ENCODE measurements around the gene PADI2.

Gene PADI2

DNA sequence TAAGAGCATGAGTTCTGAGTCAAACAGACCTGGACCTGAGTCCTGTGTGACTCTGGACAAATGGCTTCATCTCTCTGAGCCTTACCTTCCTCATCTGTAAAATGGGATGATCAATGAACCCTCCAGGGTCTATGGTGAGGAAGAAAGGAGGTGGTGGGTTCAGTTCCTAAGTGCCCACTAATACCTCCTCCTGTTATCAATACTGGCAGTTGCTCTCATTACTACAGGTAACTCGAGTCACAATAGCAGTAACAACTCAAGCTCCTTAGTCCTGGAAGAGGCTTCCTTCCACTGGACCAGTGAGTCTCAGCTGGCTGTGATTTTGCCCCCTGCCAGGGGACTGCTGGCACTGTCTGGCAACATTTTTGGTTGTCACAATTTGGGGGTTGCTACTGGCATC is 2.6 kb downstream of the PADI2 start:
- DNase-seq (ENCODE audit: low read depth in 4 of 4, low spot score in 1 of 4): no peak

DNA sequence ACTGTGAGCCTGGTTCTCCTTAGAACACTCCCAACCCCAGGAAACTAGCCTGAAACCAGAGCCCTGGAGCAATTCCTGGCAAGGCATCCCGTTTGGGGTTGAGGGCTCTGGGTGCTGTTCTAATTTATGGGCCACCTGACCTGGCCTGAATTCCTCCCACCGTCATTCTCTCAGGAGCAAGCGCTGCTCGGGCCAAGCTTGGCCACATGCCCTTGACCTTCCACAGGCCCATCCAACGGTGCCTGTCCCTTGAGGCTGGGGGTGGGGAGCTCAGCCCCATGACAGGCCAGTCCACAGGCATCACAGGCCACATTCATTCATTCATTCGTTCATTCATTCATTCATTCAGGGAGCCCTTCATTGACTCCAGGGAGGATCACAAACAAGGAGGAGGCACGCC is 5.3 kb downstream of the PADI2 start:
- no peak for DNase-seq (ENCODE audit: low read depth in 4 of 4, low spot score in 1 of 4)

DNA sequence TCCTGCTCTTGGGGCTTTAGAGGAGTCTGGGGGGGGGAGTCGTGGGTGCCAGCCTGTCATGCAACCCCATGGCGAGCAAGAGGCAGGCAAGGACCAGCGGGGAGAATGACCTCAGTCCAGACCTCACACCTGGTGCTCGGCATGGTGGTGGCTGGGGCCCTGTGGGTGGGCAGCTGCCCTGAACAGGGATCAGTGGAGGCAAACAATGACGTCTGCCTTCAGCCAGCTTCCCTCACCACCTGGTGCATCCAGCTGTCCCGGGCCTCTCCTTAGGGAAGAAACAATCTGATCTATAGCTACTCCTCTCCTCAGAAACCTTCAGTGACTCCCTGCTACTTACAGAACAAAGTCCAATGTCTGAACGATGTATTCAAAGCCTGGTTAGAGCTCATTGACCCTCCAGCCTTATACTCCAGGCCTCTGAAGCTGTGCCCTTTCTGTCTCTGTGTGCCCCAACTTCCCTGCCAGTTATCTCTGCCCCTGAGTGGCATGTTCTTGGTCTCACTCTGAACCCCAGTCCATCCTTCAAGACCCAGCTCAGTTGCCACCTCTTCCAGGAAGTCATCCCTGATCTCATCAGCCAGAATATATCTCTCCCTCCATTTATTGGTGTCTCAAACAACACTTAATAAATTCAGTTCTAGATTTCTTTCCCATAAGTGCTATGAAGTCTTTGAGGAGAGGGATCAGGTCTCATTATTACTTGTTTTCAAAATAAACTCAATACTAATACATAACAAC is 6.6 kb downstream of the PADI2 start:
- DNase-seq (ENCODE audit: low read depth in 4 of 4, low spot score in 1 of 4): no peak

DNA sequence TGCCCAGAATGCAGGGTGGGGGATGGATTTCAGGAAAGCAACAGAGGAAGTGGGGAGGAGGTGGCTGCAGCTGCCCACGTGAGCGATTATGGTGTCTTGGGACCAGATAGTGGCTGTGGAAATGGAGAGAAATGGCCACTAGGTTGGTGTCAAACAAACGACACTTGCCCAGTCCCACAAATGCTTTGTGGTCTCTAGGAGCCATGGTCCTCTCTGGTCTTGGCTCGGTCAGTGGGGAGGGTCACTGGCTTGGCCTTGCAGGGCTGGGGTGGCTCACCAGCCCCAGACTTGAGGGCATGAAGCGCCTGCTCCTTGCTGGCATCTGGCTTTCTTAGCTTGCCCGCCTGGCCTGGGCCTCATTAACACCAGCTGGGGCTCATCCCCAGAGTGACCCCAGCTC is 7.2 kb downstream of the PADI2 start:
- no peak for DNase-seq (ENCODE audit: low read depth in 4 of 4, low spot score in 1 of 4)

DNA sequence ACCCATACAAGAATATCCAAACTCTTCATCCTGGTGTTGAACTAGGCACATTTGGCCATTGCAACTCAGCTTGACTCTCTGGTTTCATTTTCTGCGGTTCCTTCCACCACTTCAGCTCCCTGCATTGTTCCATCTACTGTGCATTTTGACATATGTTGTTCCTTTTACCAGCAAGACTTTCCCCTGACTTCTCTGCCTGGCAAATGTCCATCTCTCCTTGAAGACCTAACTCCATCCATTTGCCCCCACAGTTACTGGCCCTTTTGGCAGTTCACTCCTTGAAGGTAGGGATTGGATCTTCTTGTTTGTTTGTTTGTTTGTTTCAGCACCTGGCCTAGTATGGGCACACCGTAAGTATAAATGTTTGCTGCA is 8.7 kb downstream of the PADI2 start:
- no peak for DNase-seq (ENCODE audit: low read depth in 4 of 4, low spot score in 1 of 4)

DNA sequence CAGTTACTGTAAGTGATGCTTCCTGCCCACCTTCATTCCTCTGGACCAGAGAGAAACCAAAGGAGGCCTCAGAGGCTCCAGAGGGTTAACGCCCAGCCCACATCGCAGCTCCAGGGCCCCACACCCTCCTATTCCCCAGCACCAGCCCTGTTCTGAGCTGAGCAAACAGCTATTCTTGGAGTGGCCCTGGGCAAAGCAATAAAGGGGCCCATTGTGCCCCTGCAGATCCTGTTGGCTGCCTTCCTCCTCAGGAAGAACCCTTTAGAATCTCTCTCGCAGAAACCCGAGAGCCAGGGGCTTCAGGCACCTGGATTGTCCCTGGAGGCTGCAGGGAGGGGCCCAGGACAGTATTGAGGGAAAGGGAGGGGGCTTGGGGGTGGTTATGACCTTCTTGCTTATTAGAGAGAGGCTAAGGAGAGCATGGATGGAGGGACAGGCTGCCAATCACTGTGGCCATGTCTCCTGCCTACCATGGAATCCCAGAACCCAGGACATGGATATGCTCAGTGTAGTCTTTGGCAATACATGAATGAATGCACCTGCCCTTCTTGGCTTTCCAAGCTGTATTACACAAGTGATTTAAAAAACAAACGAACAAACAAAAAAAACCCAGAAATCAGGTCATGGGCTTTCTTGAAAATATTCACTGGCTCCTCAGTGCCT is 9.2 kb downstream of the PADI2 start:
- no peak for DNase-seq (ENCODE audit: low read depth in 4 of 4, low spot score in 1 of 4)

DNA sequence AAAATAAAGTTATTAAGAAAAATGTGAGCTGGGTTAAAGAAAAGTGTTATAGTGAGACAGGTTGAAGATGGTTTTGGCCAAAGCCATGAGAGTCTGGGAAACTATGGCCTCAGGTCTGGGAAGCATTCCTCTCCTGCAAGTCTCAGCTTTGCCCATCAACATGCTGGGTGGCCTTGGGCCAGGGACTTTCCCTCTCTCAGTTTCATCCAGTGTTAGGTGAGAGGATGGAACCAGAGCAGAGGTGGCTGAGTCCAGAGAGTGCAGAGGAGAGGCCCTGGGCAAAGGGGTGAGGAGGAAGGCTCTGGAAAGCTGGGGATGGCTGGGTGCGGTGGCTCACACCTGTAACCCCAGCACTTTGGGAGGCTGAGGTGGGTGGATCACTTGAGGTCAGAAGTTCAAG is 10.5 kb downstream of the PADI2 start:
- no peak for DNase-seq (ENCODE audit: low read depth in 4 of 4, low spot score in 1 of 4)

DNA sequence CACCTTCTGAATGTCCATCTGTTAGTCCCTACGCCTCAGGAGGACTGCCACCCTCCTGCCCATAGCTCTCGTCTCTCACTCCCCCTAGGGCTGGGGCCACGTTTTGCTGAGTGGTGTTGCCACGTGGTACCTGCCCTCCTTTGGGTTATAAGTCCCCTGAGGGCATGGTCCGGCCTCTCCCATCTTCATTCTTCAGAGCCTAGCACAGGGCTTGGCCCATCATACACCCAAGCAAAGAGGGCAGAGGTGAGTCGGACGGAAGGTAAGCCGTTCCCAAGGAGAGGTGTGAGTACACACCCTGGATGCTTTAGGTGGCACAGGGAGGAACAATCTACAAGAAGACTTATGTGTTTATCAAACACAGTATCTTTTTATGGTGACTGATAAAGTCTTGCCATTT is 10.9 kb downstream of the PADI2 start:
- DNase-seq (ENCODE audit: low read depth in 4 of 4, low spot score in 1 of 4): no peak

DNA sequence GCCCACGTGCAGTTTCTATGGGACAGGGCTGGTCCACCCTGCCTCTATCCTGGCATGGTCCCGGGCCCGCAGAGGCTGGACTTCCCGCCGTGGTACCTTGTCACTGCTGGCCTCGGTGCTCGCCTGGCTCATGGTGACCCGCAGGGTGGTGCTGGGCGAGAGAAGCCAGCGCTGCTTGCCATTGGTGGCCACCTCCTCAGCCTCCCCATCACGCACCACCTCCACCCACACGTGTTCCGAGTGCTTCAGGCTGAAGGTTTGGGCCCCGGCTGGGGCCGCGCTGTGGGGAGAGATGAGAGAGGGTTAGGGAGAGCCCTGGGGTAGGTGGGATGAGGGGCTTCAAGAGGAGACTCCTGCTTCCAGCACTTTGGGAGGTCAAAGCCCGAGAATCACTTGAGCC is 14.5 kb downstream of the PADI2 start:
- DNase-seq (ENCODE audit: low read depth in 4 of 4, low spot score in 1 of 4): no peak

DNA sequence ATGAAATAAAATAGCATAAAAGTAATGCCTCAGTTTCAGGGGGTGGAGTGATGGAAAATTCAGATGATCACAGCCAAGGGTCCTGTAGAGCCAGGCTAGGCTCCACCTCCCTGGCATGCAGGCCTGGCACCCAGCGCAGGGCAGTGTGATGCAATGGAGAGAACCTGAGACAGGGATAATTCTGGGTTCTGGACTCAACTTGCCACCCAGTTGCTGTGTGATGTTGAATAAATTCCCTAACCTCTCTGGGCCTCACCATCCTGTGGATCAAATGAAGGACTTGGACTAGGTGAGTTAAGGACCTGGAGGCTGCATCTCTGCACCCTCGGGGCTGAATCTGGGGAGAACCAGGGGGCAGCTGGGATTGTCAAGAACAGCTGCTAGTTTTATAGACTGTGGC is 17.0 kb downstream of the PADI2 start:
- DNase-seq (ENCODE audit: low read depth in 4 of 4, low spot score in 1 of 4): no peak

DNA sequence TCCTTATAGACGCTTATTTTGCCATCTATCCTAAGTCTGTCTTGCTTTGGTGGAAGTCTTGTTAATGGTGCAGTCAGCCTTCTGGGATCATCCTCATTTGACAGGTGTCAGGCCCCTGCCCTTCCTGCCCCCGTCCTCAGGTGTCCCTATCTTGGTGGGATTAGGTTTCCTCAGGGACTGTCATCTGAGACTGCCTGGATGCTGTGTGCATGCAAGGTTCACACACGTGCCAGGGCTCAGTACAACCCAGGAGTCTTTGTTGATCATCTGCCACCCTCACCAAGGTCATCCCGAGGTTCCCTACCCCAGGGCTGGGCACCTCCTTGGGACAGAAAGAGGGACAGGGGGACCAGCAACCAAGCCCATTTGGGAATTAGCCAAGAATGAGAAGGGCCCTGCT is 18.0 kb downstream of the PADI2 start:
- no peak for DNase-seq (ENCODE audit: low read depth in 4 of 4, low spot score in 1 of 4)

DNA sequence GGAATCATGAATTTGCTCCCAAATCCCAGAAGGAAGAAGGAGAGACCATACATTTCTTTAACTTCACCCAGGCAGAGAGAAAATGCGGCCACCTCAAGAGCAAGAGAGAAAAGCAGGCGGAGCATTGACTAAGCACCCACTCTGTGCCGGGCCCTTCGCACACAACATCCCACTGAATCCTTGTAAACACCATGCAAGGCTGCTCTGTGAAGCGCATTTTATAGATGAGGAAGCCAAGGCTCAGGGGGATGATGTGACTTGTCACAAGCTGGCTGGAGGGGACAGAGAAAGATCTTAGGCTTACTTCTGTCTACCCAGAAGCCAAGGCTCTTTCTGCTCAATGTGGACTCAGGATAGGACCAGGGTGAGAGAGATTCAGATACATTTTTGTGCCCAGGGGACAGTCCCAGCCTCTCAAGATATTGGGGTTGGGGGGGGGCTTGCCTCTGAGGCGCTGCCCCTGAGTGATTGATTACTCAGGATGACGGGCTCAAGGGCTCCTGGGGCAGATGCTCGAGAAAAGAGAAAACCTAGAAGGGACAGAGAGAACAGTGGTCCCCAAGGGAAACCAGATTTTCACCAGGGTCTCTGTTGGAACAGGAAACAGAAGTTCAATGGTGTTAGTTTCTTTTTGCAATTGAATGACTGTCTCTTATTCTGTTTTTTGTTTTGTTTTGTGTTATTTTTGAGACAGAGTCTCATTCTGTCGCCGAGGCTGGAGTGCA is 19.5 kb downstream of the PADI2 start:
- DNase-seq (ENCODE audit: low read depth in 4 of 4, low spot score in 1 of 4): no peak

DNA sequence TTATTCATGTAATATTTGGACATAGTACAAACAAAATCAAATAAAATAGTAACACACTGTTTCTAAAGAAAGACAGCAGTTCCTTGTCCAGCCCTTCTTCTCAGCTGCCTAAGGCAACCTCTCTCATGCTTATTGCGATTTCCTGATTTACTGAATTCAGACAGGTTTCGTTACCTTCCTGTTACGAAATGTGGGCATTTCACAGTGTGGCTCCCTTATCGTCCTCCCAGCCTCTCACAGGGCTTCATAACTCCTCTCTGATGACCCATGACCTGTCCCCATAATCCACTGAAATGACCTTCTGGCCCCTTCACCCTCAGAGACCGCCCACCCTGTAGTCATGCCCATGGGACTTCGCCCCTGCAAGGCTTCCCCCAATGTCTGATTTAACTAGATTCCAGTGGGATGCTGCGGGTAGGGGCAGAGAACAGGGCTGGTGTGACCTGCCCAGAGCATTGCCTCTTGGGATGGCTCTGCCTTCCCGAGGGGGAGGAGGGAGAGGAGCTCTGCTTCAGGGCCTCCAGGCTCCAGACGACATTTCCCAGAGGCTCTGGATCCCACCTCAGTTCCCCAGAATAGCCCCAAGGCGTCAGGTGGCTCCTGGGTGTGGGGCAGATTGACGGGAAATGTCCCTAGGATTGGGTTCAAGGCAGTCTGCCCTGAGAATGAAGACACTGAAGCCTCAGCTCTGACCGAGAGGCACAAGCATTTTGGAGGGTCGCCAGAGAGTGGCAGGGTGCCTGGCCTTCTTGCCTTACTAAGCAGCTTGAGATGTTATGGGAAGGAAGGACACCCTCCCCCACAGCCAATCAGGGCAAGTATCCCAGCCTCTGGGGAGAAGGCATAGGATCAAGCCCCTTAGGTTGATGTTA is 20.6 kb downstream of the PADI2 start:
- no peak for DNase-seq (ENCODE audit: low read depth in 4 of 4, low spot score in 1 of 4)

DNA sequence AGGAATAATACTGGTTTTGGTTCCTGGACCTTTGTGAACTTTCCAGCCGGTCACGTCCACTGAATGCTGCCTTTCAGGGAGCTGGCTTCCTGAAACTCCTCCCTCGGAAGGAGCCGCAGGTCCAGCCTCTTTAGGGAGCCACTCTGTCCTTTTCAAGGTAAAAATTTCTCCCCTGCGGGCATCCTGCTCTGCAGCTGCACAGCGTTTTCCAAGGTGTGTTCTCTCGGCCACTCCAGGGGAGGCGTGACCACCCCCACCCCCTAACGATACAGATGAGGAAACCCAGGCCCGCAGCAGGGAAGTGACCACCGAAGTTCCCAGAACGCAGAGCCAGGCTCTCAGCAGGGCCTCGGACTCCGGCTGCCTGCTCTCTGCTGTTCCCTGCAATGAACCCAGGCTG is 21.5 kb downstream of the PADI2 start:
- no peak for DNase-seq (ENCODE audit: low read depth in 4 of 4, low spot score in 1 of 4)

DNA sequence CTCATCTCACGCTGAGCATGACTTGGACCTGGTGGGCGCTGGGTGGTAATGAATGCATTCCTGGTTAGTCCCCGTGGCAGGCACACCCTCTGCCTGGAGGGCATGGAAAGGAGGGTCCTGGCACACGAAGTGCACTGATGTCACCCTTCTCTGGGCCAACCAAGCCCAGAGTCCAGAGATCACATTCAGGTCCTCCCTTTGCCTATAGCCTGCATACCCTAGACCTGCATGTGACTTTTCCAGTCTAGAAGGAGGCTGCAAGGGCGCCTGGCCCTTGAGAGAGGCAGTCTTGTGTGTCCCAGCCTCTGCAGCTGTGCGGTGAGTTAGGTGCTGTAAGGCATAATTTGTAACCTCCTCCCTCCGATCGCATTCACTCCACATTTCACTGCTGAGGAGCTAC is 22.1 kb downstream of the PADI2 start:
- no peak for DNase-seq (ENCODE audit: low read depth in 4 of 4, low spot score in 1 of 4)

DNA sequence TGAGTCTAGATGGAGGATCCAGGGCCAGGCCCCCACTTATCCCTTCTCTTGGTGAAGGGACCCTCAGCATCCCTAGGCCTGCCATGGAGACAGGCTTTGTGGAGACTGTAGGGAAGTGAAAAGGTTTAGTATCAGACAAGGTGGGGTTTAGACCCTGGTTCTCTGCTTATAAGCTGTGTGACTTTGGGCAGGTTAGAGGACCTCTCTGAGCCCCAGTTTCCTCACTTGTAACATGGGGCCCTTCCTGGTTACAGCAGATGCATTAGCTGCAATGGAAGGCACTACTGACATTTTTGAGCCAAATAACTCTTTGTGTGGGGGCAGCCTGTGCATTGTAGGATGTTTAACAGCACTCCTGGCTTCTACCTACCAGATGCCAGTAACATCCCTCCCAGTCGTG is 22.7 kb downstream of the PADI2 start:
- DNase-seq (ENCODE audit: low read depth in 4 of 4, low spot score in 1 of 4): no peak

DNA sequence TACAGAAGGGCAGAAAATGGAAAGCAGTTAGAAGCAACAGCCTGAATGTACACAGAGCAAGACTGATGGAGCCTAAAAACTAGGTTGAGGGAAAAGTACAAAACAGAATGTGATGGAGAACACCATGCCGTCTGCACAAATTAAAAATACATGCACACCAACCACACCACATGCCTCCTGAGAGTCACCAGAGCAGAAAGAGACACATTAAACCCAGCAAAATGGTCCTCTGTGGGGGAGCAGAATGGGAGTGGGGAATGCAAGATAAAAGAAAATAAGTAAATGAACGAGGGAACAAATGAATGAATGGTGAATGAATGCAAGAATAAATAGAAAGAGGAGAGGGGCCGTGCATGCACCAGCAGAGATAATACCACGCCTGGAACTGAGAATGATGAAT is 24.1 kb downstream of the PADI2 start:
- no peak for DNase-seq (ENCODE audit: low read depth in 4 of 4, low spot score in 1 of 4)

DNA sequence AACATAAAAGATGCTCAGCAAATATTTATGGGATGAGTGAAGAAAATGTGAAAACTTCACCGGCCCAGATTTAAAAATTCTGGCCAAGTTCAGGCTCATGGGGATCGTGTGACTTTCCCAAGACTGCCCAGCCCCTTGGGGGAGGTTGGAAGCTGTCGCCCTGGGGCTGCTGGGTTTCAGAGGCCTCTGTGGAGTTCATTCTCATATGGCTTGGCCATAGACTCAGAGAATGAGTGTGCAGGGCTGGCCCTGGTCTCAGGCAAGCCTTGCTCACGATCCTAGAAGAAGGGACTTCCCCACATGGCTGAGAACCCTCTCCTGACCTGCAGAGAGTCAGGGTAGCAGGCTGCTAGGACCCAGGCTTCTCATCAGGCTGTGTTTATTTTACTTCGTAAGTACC is 24.6 kb downstream of the PADI2 start:
- DNase-seq (ENCODE audit: low read depth in 4 of 4, low spot score in 1 of 4): no peak

DNA sequence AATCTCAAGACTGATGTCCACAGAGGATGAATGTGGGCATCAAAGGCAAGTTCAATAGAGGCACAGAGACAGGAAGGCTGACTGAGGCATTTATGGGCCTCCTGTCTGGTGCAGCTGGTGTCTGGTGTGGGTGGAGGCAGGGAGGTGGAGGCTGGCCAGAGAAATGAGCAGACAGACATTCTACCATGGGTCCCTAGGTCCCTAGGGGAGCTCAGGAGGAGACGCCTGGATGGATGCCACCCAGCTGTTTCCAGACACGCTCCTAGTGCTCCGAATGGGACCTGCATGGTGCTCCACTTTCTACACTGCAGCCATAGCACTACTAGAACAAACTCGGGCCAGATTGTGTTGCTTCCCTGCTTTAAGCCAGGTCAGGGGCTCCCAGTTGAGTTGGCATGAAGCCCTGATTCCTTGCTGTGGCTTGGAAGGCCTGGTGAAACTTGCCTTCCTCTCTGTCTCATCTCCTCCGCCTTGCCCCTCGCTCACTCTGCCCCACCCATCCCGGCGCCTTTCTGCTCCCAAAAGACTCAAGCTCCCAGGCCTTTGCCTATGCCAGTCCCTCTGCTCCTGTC is 25.3 kb downstream of the PADI2 start:
- no peak for DNase-seq (ENCODE audit: low read depth in 4 of 4, low spot score in 1 of 4)

DNA sequence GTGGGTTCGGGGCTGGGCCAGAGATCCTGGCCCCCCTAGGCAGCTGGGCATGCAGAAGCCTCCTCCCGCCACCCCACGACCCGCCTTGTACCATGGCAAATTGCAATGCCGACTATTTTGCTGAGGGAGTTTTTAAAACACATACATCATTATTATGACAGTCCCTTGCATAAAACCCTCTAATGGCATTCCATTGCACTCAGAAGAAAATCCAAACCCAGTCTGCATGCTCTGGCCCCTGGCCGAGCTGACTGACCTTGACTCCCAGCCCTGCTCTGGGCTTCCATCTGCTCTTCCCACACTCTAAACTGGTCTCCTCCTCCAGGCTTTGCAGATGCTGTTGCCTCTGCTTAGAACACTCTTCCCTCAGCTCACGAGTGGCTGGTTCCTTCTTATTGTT is 28.0 kb downstream of the PADI2 start:
- DNase-seq (ENCODE audit: low read depth in 4 of 4, low spot score in 1 of 4): no peak

DNA sequence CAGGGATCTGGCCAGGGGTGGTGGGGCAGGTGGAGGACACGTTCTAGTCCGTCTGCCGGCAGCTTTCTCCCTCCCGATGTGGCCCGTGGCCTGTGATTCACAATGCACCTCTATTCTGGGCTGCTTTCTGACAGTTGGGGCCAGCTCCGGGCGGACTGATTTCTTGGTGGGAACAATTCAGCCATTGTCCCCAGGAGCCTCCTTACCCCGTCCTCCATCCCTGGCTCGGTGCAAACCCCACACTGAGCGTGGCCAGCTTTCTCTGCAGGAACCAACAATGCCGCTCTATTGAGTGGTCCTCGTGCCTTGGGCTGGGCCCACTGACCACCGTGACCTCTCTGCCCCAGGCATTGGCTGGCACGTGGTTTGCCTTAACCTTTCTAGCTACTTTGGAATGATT is 29.7 kb downstream of the PADI2 start:
- DNase-seq (ENCODE audit: low read depth in 4 of 4, low spot score in 1 of 4): no peak
